ENCODE measurements around the gene LMAN2. TPM values are rescaled to one million over a fixed set of nuclear protein-coding genes. Genes with fewer than 3 reads are reported as not detected.

LMAN2 gene
- total RNA-seq (2014; rRNA removed; shearing (Covaris generic)) (144 and 151 TPM in 2 replicates), total RNA-seq (2022) (103 and 116 TPM in 2 replicates), Bru-seq, nascent RNA (percentile 76 among the genes with signal in this experiment), BruChase-seq, experiment 1, labeled RNA remaining after a 6-hour chase (percentile 86 among the genes with signal in this experiment), BruChase-seq, experiment 2, labeled RNA remaining after a 2-hour chase (percentile 76 among the genes with signal in this experiment)
- long read RNA-seq, transcript LMAN2-208 (8 exons, 1,149 nt) = minor isoform, 6 of 518 reads
- long read RNA-seq, transcript LMAN2-201 (8 exons, 1,800 nt) = major isoform, 464 of 518 reads
- long read RNA-seq, partial matches to known transcripts = 18 of 518 reads
- long read RNA-seq, other reads (novel, unspliced or antisense) = 28 of 518 reads

GRCh38 chr5:177351392-177352329, at the start of gene LMAN2:
Gene LMAN2 (minus strand): TSS chr5:177351668. CDS start chr5:177351647, 21 bp downstream.
- TF ChIP-seq EZH2phosphoT487 (IDR thresholded peaks at IDR 0.05; ENCODE audit: borderline replicate concordance, low read depth, low read length) = no peak
- TF ChIP-seq, protein P1, sequence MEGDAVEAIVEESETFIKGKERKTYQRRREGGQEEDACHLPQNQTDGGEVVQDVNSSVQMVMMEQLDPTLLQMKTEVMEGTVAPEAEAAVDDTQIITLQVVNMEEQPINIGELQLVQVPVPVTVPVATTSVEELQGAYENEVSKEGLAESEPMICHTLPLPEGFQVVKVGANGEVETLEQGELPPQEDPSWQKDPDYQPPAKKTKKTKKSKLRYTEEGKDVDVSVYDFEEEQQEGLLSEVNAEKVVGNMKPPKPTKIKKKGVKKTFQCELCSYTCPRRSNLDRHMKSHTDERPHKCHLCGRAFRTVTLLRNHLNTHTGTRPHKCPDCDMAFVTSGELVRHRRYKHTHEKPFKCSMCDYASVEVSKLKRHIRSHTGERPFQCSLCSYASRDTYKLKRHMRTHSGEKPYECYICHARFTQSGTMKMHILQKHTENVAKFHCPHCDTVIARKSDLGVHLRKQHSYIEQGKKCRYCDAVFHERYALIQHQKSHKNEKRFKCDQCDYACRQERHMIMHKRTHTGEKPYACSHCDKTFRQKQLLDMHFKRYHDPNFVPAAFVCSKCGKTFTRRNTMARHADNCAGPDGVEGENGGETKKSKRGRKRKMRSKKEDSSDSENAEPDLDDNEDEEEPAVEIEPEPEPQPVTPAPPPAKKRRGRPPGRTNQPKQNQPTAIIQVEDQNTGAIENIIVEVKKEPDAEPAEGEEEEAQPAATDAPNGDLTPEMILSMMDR (conservative IDR thresholded peaks at IDR 0.05; ENCODE audit: low read length) = no peak
- Histone ChIP-seq H3K9me3 (ENCODE audit: low read length) (peaks cover 8% of the 10 kb centered on the region), H2AFZ (ENCODE audit: low read length) (peak within 1 kb of the TSS; percentile 94), H3K4me1 (ENCODE audit: insufficient read depth, low read length, poor library complexity, severe bottlenecking) (peaks cover 47% of the 10 kb centered on the region), H3K79me2 (ENCODE audit: insufficient read depth, low read depth, low read length) (peaks cover 47% of the 10 kb centered on the region), H4K20me1 (ENCODE audit: insufficient read depth, low read length) (peaks cover 11% of the 10 kb centered on the region; the same call in 1 of the 2 replicates), H3K27ac (ENCODE audit: low read depth, low read length, poor library complexity, severe bottlenecking) (peak within 1 kb of the TSS; percentile 91), H3K4me3 (ENCODE audit: low read depth, low read length, poor library complexity, severe bottlenecking) (peak within 1 kb of the TSS; percentile 90), H3K4me2 (ENCODE audit: low read length) (peak within 1 kb of the TSS; percentile 98), H3K9me2 (ENCODE audit: insufficient read depth, low read length) (no peaks in the 10 kb centered on the region), H3K36me3 (ENCODE audit: insufficient read depth, low read length) (peaks cover 25% of the 10 kb centered on the region)
- intact Hi-C loops (cut with micrococcal nuclease; ENCODE audit: unreplicated experiment) = loop anchor here (2.0 kb wide), 1 partner anchor 39 kb away; no protein-coding TSS in a partner anchor
- ChIA-PET POLR2A (interaction anchor here (0.6 to 5.4 kb wide), 12 partner anchors 9 to 823 kb away, joined by 3 to 35 read pairs (median 4); partner anchors contain the start of gene GRK6), CTCF (ENCODE audit: unreplicated experiment) (interaction anchor here (0.7 to 1.2 kb wide), 4 partner anchors 17 to 165 kb away, joined by 3 to 4 read pairs (median 3); partner anchors contain the start of gene DDX41)
- peak; percentile 97 for DNase-seq (ENCODE audit: low spot score)
- BruUV-seq (replicated peaks) = no TSS peak

GRCh38 chr5:177399997-177400868, 48.8 kb upstream of the LMAN2 start, which contains the start of gene PFN3:
Gene PFN3 (minus strand): TSS chr5:177400661. CDS start chr5:177400576, 85 bp downstream.
- no peak within 1 kb of the TSS for H3K4me3 ChIP-seq (ENCODE audit: low read depth, low read length, poor library complexity, severe bottlenecking)
- H4K20me1 ChIP-seq (ENCODE audit: insufficient read depth, low read length) = no peaks in the 10 kb centered on the region
- no peak for DNase-seq (ENCODE audit: low spot score)
- peaks cover 18% of the 10 kb centered on the region for H3K4me1 ChIP-seq (ENCODE audit: insufficient read depth, low read length, poor library complexity, severe bottlenecking)
- TF ChIP-seq, protein P1 (conservative IDR thresholded peaks at IDR 0.05; ENCODE audit: low read length) = no peak
- no peak for TF ChIP-seq EZH2phosphoT487 (IDR thresholded peaks at IDR 0.05; ENCODE audit: borderline replicate concordance, low read depth, low read length)
- intact Hi-C loops (cut with micrococcal nuclease; ENCODE audit: unreplicated experiment) = loop anchor here (10.0 kb wide), 1 partner anchor 195 kb away; the partner anchor contains the start of gene TMED9
- no TSS peak for BruUV-seq (replicated peaks)
- ChIA-PET POLR2A (no interaction called here), CTCF (ENCODE audit: unreplicated experiment) (no interaction called here)
- no peak within 1 kb of the TSS for H3K27ac ChIP-seq (ENCODE audit: low read depth, low read length, poor library complexity, severe bottlenecking)
- no peaks in the 10 kb centered on the region for H3K36me3 ChIP-seq (ENCODE audit: insufficient read depth, low read length)
- H3K4me2 ChIP-seq (ENCODE audit: low read length) = no peak within 1 kb of the TSS
- no peaks in the 10 kb centered on the region for H3K79me2 ChIP-seq (ENCODE audit: insufficient read depth, low read depth, low read length)
- no peaks in the 10 kb centered on the region for H3K9me3 ChIP-seq (ENCODE audit: low read length)
- no peaks in the 10 kb centered on the region for H3K9me2 ChIP-seq (ENCODE audit: insufficient read depth, low read length)
- H2AFZ ChIP-seq (ENCODE audit: low read length) = no peak within 1 kb of the TSS

All from OCI-LY7 (cell line).